ENCODE data around the gene ASGR1.

ASGR1 gene

DNA sequence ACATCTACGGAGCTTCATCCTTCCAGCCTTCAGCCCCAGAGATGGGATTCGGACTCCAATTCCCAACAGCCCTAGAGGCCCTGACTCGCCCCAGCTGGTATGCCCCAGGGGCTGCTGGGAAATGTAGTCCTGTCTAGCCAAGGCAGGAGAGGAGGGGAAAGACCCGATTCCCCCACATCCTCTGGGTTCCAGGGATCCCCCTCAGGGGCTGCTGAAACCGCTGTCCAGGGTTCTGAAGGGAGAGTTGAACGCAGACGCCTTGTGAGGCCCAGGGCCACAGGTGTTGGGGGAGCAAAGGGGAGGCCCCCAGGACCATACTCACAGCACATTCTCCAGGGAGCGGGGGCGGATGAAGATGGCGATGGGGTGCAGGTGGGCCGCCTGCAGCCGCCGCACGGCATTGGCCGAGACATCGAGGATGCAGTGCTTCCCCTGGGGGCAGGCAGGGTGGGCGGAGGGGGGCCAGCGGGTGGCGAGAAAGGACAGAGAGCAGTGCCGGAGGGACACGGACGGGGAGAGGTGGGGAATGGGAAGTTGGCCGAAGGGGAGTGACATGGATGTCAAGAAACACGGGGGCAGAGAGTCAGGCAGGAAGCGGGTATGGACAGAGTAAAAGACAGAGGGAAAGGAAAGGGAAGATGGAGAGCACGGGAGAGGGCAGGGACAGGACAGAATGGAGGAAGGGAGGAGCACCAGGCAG is 12.6 kb upstream of the ASGR1 start (continued):
- TF ChIP-seq FEZF1 (tag by site-specific recombination; IDR thresholded peaks at IDR 0.05), result no peak

DNA sequence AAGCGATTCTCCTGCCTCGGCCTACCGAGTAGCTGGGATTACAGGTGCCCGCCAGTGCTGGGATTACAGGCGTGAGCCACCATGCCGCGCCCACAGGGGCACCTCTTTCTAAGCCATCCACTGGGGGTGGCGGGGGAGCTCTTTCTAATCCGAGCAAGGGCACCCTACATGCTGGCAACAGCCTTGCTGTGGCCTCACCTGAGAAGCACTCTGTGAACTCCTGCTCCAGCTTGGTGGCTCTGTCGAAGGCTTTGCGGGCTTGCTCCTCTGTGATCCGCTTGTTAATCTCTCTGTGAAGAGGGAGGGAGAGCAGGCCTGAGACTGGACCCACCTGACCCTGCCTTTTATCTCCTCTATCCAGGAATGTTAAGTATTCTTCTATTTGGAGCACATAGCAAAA is 11.9 kb upstream of the ASGR1 start:
- no peak for TF ChIP-seq ZNF24 (tag by site-specific recombination; IDR thresholded peaks at IDR 0.05)
- TF ChIP-seq, protein P1, sequence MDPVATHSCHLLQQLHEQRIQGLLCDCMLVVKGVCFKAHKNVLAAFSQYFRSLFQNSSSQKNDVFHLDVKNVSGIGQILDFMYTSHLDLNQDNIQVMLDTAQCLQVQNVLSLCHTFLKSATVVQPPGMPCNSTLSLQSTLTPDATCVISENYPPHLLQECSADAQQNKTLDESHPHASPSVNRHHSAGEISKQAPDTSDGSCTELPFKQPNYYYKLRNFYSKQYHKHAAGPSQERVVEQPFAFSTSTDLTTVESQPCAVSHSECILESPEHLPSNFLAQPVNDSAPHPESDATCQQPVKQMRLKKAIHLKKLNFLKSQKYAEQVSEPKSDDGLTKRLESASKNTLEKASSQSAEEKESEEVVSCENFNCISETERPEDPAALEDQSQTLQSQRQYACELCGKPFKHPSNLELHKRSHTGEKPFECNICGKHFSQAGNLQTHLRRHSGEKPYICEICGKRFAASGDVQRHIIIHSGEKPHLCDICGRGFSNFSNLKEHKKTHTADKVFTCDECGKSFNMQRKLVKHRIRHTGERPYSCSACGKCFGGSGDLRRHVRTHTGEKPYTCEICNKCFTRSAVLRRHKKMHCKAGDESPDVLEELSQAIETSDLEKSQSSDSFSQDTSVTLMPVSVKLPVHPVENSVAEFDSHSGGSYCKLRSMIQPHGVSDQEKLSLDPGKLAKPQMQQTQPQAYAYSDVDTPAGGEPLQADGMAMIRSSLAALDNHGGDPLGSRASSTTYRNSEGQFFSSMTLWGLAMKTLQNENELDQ (tag by site-specific recombination; IDR thresholded peaks at IDR 0.05; ENCODE audit: low read depth), result no peak
- no peak for TF ChIP-seq ZNF837 (tag by site-specific recombination; IDR thresholded peaks at IDR 0.05)
- no peak for TF ChIP-seq ZNF248 (tag by site-specific recombination; IDR thresholded peaks at IDR 0.05)
- TF ChIP-seq ZNF175 (tag by site-specific recombination; IDR thresholded peaks at IDR 0.05), result no peak
- TF ChIP-seq, protein P2, sequence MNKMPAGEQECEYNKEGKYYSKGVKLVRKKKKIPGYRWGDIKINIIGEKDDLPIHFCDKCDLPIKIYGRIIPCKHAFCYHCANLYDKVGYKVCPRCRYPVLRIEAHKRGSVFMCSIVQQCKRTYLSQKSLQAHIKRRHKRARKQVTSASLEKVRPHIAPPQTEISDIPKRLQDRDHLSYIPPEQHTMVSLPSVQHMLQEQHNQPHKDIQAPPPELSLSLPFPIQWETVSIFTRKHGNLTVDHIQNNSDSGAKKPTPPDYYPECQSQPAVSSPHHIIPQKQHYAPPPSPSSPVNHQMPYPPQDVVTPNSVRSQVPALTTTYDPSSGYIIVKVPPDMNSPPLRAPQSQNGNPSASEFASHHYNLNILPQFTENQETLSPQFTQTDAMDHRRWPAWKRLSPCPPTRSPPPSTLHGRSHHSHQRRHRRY (tag by site-specific recombination; IDR thresholded peaks at IDR 0.05), result no peak
- TF ChIP-seq ZFP69B (tag by site-specific recombination; IDR thresholded peaks at IDR 0.05), result no peak
- TF ChIP-seq, protein P3, sequence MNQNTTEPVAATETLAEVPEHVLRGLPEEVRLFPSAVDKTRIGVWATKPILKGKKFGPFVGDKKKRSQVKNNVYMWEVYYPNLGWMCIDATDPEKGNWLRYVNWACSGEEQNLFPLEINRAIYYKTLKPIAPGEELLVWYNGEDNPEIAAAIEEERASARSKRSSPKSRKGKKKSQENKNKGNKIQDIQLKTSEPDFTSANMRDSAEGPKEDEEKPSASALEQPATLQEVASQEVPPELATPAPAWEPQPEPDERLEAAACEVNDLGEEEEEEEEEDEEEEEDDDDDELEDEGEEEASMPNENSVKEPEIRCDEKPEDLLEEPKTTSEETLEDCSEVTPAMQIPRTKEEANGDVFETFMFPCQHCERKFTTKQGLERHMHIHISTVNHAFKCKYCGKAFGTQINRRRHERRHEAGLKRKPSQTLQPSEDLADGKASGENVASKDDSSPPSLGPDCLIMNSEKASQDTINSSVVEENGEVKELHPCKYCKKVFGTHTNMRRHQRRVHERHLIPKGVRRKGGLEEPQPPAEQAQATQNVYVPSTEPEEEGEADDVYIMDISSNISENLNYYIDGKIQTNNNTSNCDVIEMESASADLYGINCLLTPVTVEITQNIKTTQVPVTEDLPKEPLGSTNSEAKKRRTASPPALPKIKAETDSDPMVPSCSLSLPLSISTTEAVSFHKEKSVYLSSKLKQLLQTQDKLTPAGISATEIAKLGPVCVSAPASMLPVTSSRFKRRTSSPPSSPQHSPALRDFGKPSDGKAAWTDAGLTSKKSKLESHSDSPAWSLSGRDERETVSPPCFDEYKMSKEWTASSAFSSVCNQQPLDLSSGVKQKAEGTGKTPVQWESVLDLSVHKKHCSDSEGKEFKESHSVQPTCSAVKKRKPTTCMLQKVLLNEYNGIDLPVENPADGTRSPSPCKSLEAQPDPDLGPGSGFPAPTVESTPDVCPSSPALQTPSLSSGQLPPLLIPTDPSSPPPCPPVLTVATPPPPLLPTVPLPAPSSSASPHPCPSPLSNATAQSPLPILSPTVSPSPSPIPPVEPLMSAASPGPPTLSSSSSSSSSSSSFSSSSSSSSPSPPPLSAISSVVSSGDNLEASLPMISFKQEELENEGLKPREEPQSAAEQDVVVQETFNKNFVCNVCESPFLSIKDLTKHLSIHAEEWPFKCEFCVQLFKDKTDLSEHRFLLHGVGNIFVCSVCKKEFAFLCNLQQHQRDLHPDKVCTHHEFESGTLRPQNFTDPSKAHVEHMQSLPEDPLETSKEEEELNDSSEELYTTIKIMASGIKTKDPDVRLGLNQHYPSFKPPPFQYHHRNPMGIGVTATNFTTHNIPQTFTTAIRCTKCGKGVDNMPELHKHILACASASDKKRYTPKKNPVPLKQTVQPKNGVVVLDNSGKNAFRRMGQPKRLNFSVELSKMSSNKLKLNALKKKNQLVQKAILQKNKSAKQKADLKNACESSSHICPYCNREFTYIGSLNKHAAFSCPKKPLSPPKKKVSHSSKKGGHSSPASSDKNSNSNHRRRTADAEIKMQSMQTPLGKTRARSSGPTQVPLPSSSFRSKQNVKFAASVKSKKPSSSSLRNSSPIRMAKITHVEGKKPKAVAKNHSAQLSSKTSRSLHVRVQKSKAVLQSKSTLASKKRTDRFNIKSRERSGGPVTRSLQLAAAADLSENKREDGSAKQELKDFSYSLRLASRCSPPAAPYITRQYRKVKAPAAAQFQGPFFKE (tag by site-specific recombination; IDR thresholded peaks at IDR 0.05; ENCODE audit: borderline replicate concordance), result no peak
- TF ChIP-seq, protein P4, sequence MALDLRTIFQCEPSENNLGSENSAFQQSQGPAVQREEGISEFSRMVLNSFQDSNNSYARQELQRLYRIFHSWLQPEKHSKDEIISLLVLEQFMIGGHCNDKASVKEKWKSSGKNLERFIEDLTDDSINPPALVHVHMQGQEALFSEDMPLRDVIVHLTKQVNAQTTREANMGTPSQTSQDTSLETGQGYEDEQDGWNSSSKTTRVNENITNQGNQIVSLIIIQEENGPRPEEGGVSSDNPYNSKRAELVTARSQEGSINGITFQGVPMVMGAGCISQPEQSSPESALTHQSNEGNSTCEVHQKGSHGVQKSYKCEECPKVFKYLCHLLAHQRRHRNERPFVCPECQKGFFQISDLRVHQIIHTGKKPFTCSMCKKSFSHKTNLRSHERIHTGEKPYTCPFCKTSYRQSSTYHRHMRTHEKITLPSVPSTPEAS (tag by site-specific recombination; IDR thresholded peaks at IDR 0.05), result no peak
- no peak for TF ChIP-seq ZNF266 (tag by site-specific recombination; IDR thresholded peaks at IDR 0.05; ENCODE audit: low read depth)
- TF ChIP-seq, protein P5, sequence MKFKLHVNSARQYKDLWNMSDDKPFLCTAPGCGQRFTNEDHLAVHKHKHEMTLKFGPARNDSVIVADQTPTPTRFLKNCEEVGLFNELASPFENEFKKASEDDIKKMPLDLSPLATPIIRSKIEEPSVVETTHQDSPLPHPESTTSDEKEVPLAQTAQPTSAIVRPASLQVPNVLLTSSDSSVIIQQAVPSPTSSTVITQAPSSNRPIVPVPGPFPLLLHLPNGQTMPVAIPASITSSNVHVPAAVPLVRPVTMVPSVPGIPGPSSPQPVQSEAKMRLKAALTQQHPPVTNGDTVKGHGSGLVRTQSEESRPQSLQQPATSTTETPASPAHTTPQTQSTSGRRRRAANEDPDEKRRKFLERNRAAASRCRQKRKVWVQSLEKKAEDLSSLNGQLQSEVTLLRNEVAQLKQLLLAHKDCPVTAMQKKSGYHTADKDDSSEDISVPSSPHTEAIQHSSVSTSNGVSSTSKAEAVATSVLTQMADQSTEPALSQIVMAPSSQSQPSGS (tag by site-specific recombination; IDR thresholded peaks at IDR 0.05; ENCODE audit: low read depth), result no peak
- TF ChIP-seq ZNF596 (tag by site-specific recombination; IDR thresholded peaks at IDR 0.05), result no peak
- no peak for TF ChIP-seq ZNF514 (tag by site-specific recombination; IDR thresholded peaks at IDR 0.05)
- TF ChIP-seq KLF7 (tag by site-specific recombination; IDR thresholded peaks at IDR 0.05; ENCODE audit: borderline replicate concordance), result no peak
- TF ChIP-seq ZNF747 (tag by site-specific recombination; IDR thresholded peaks at IDR 0.05), result no peak
- TF ChIP-seq, protein P6, sequence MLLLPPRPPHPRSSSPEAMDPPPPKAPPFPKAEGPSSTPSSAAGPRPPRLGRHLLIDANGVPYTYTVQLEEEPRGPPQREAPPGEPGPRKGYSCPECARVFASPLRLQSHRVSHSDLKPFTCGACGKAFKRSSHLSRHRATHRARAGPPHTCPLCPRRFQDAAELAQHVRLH (tag by site-specific recombination; IDR thresholded peaks at IDR 0.05), result no peak
- POLR2A ChIA-PET, result interaction anchor here (0.9 to 1.4 kb wide), 3 partner anchors 13 to 213 kb away, joined by 3 read pairs; partner anchors contain the start of gene TMEM256
- no peak overlapping the region for H3K27ac ChIP-seq (ENCODE audit: extremely low read depth, low read depth, low read length)
- H3K36me3 ChIP-seq (ENCODE audit: control insufficient read depth in 2 of 2, insufficient read depth in 1 of 2, low read length in 2 of 2), result peaks cover 0 to 46% of the 10 kb centered on the region in 2 experiments; a peak in 2 of 3 replicates
- no peaks in the 10 kb centered on the region for H3K4me1 ChIP-seq (ENCODE audit: control insufficient read depth, insufficient read depth, low read length)
- H3K4me3 ChIP-seq (ENCODE audit: low read depth, low read length), result no peak overlapping the region
- H3K9me3 ChIP-seq (ENCODE audit: control insufficient read depth, insufficient read depth, low read depth, low read length), result no peaks in the 10 kb centered on the region
- CTCF ChIA-PET, result interaction anchor here (0.6 to 1.0 kb wide), 3 partner anchors 13 to 1941 kb away, joined by 3 read pairs; no protein-coding TSS in a partner anchor

All from HEK293 (cell line).